Body of pancreas (tissue), 4 donors: ENCODE measurements around the gene RPRD1B.

ENCODE experiments used
- POLR2A ChIP-seq, 3 donors: fragments of 450-650 bp; IDR thresholded peaks; one replicate each; pipeline ENCODE4 v1.6.1; 2016; ENCODE audit warnings: antibody characterized with exemption in 3 of 3, mild to moderate bottlenecking in 2 of 3
- TF ChIP-seq, protein P1 (sequence below), 7 experiments: fragments of 450-650 bp in 4 of 7; fragments of 200-600 bp in 3 of 7; sonication (generic) in 3 of 7; IDR thresholded peaks; one replicate each; pipeline ENCODE4 v1.5.1; 2016 to 2019; ENCODE audit warnings: antibody characterized with exemption in 7 of 7

- TF ChIP-seq POLR2A (IDR thresholded peaks at IDR 0.05): no peak
- TF ChIP-seq, protein P1, sequence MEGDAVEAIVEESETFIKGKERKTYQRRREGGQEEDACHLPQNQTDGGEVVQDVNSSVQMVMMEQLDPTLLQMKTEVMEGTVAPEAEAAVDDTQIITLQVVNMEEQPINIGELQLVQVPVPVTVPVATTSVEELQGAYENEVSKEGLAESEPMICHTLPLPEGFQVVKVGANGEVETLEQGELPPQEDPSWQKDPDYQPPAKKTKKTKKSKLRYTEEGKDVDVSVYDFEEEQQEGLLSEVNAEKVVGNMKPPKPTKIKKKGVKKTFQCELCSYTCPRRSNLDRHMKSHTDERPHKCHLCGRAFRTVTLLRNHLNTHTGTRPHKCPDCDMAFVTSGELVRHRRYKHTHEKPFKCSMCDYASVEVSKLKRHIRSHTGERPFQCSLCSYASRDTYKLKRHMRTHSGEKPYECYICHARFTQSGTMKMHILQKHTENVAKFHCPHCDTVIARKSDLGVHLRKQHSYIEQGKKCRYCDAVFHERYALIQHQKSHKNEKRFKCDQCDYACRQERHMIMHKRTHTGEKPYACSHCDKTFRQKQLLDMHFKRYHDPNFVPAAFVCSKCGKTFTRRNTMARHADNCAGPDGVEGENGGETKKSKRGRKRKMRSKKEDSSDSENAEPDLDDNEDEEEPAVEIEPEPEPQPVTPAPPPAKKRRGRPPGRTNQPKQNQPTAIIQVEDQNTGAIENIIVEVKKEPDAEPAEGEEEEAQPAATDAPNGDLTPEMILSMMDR (IDR thresholded peaks at IDR 0.05): no peak
Measured at GRCh38 chr20:38093641-38094077, 60.1 kb downstream of the RPRD1B start.
